Left kidney (tissue), 2 donors: ENCODE measurements around the gene ACTR1A. TPM values are rescaled to one million over a fixed set of nuclear protein-coding genes. Genes with fewer than 3 reads are reported as not detected.
A peak's percentile ranks its signal among the peaks of the same experiment; 100 is the strongest.
"Not testable (repeated sequence)": the region's sequence is repeated elsewhere in the genome, so short reads cannot be mapped to it uniquely, and the experiment has no call there.

Source experiments
- DNase-seq: peaks from one replicate; pipeline ENCODE4 v3.0.0-alpha.2; 2013
- polyA plus RNA-seq: library from polyadenylated mRNA; unstranded; fragments of 120-200 nt; gene quantifications from one replicate; pipeline ENCODE4 v1.2.1, GENCODE V29; 2013; ENCODE audit not compliant: insufficient read length

Gene ACTR1A
- polyA plus RNA-seq, 1 donor, result 81.0 TPM

- no peak for DNase-seq
These were observed 16.8 kb upstream of the ACTR1A start for GRCh38 chr10:102519246-102519825.

GRCh38 chr10:102517553-102517952 is 15.0 kb upstream of the ACTR1A start:
- DNase-seq, result no peak

- DNase-seq, result no peak
These were observed 13.2 kb upstream of the ACTR1A start for GRCh38 chr10:102515724-102516123.

- DNase-seq, result no peak
These were observed 12.2 kb upstream of the ACTR1A start for GRCh38 chr10:102514487-102515311.

GRCh38 chr10:102511583-102512274 is 9.2 kb upstream of the ACTR1A start:
- no peak for DNase-seq

- DNase-seq, result no peak
These were observed 6.9 kb upstream of the ACTR1A start for GRCh38 chr10:102509387-102509786.

GRCh38 chr10:102508506-102508905 is 6.0 kb upstream of the ACTR1A start:
- DNase-seq, result no peak

GRCh38 chr10:102507521-102507920 is 5.0 kb upstream of the ACTR1A start:
- no peak for DNase-seq

GRCh38 chr10:102505462-102506115 is 3.1 kb upstream of the ACTR1A start:
- DNase-seq, result no peak

GRCh38 chr10:102504976-102505300 is 2.4 kb upstream of the ACTR1A start:
- no peak for DNase-seq

- no peak for DNase-seq
These were observed 1.9 kb upstream of the ACTR1A start for GRCh38 chr10:102504179-102504975.

GRCh38 chr10:102503264-102504178 is 1.0 kb upstream of the ACTR1A start, which contains the start of gene SUFU:
SUFU (plus strand) TSS chr10:102503972; CDS start chr10:102504153, 181 bp downstream.
- DNase-seq, result peak; percentile 99

GRCh38 chr10:102502029-102502336 is 529 bp downstream of the ACTR1A start:
- DNase-seq, result peak; percentile 100

- no peak for DNase-seq
These were observed 1.1 kb downstream of the ACTR1A start for GRCh38 chr10:102501201-102502028.

- not testable (repeated sequence) for DNase-seq
These were observed 1.8 kb downstream of the ACTR1A start for GRCh38 chr10:102500686-102501085.

- DNase-seq, result no peak
These were observed 3.2 kb downstream of the ACTR1A start for GRCh38 chr10:102499356-102499755.

- no peak for DNase-seq
These were observed 5.0 kb downstream of the ACTR1A start for GRCh38 chr10:102497545-102497944.

GRCh38 chr10:102493771-102494170 is 8.7 kb downstream of the ACTR1A start:
- no peak for DNase-seq

- no peak for DNase-seq
These were observed 9.5 kb downstream of the ACTR1A start for GRCh38 chr10:102492983-102493382.
